Stimulated activated effector memory CD8-positive, alpha-beta T cell treated with anti-CD3 and anti-CD28 coated beads, Interleukin-12 subunit alpha, Interleukin-12 subunit beta, amount 100 ng/mL, for 72 hours (primary cell): ENCODE measurements around the gene TMED8.
A peak's percentile ranks its signal among the peaks of the same experiment; 100 is the strongest.
"Not testable (repeated sequence)": the region's sequence is repeated elsewhere in the genome, so short reads cannot be mapped to it uniquely, and the experiment has no call there.

Experiments
- ATAC-seq: fragments of 150-1000 bp; cut with Tn5 transposase; 2 replicates; pipeline ENCODE4 v1.10.0; 2021
- DNase-seq, 2 donors: peaks; one replicate each; pipeline ENCODE4 v3.0.0; 2021 to 2022; ENCODE audit warnings: low spot score in 2 of 2
- H3K27ac Mint-ChIP-seq: one replicate; pipeline ENCODE4 v1.8.0; 2022; ENCODE audit warnings: mild to moderate bottlenecking, mixed read lengths
- H3K36me3 Mint-ChIP-seq: one replicate; pipeline ENCODE4 v1.8.0; 2022; ENCODE audit warnings: mild to moderate bottlenecking, mixed read lengths
- H3K4me1 Mint-ChIP-seq: one replicate; pipeline ENCODE4 v1.8.0; 2022; ENCODE audit warnings: mixed read lengths
- H3K4me3 Mint-ChIP-seq: one replicate; pipeline ENCODE4 v1.8.0; 2022; ENCODE audit warnings: mild to moderate bottlenecking, mixed read lengths
- H3K9me3 Mint-ChIP-seq: one replicate; pipeline ENCODE4 v1.8.0; 2022; ENCODE audit warnings: mixed read lengths

The TMED8 gene

DNA sequence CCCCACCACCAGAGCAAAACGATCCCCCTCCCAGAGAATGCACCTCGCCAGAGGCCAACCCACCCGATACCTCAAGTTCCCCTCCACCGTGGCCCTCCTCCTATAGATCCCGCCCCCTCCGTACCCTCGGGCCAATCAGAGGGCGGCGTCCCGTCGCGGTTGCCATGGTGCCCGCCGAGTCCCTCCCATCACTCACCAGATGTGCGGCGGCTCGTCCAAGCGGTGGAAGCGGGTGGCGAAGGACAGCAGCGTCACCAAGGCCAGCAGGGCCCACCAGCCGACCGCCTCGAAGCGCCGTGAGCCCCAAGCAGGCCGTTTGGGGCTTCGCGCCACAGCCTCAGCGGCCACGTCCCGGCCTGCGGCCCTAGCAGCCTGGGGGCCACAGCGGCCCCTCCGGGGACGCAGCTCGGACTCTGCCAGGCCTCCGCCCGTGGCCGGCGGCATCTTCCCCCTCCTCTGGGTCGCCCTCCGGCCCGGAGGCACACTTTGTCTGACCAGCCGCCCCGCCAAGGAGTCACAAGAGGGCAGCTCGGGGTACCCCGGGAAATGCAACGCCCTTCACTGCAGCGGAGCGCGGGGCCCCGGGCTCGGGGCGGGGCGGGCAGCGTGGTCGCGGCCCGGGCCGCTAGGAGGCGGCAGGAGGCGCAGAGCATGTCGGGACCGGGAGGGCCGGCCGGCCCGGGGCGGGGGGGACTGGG, 56.5 kb downstream of the TMED8 start, which contains the start of gene POMT2:
Gene POMT2 (minus strand): TSS at position 646 of the 698 bp plus-strand sequence. CDS start 202 bp downstream, at position 444.
- Mint-ChIP-seq H3K4me1 (peaks cover 17% of the 10 kb centered on the region), H3K4me3 (peak within 1 kb of the TSS; percentile 93), H3K36me3 (no peaks in the 10 kb centered on the region), H3K9me3 (no peaks in the 10 kb centered on the region), H3K27ac (peak within 1 kb of the TSS; percentile 98)
- ATAC-seq (peak; percentile 79), DNase-seq (peak; percentile 93 to 97)

DNA sequence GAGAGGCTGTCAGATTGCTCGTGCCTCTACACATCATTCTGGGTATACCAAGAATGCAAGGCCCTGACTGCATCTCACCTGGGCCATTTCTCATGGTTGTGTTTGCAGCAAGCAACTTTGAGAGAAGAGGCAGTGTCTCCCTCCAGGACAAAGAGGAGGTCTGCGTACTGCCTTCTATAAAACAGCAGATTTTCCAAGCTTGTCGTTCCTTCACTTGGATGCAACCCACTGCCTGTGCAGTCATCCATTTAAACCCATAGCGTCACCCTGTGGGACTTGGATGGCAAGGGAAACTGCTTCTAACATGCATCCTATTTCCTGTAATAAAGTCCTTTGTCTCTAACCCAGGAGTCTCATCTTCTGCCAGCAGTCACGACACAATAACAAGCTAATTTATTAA, 57.5 kb downstream of the TMED8 start:
- DNase-seq, result no peak
- Mint-ChIP-seq H3K4me1 (peaks cover 17% of the 10 kb centered on the region), H3K9me3 (no peaks in the 10 kb centered on the region), H3K4me3 (no peak overlapping the region), H3K36me3 (no peaks in the 10 kb centered on the region), H3K27ac (no peak overlapping the region)
- ATAC-seq, result no peak

DNA sequence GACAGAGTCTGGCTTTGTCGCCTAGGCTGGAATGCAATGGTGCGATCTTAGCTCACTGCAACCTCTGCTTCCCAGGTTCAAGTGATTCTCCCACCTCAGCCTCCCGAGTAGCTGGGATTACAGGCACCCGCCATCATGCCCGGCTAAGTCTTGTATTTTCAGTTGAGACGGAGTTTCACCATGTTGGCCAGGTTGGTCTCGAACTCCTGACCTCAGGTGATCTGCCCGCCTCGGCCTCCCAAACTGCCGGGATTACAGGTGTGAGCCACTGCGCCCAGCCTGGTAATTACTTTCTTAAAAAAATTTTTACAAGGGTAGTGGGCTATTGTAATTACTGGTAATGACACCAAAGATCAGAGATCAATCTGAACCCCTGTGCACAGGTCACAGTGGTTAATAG, 58.1 kb downstream of the TMED8 start:
- H3K4me3 Mint-ChIP-seq, H3K27ac Mint-ChIP-seq, ATAC-seq: not testable (repeated sequence)

DNA sequence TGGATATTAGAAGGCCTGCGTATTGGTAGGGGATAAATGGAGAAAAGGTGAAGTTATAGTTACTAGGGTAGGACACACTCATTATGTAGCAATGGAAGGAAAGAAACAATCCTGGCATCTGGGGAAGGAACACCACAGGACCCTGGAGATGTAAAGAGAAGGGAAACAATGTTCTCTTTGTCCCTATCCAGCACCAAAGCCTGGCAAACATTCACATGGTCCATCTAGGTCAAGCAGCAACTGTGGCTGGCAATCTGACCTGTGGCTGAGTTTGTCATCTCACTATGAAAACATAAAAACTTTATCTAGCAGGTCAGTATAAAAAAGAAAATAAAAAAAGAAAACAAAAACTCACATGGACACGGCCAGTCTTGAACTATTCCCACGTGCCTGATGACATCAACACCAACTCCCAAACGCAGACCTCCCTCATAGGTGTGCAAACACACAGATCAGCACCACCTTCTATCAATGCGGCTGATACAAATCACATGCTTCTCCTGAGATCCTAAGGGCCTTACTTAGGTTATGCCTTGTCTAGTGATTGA, 58.8 kb downstream of the TMED8 start:
- H3K36me3 Mint-ChIP-seq, result no peaks in the 10 kb centered on the region
- H3K4me1 Mint-ChIP-seq, result peaks cover 17% of the 10 kb centered on the region
- no peaks in the 10 kb centered on the region for H3K9me3 Mint-ChIP-seq
- ATAC-seq, result no peak
- DNase-seq, result no peak
- no peak overlapping the region for H3K4me3 Mint-ChIP-seq
- H3K27ac Mint-ChIP-seq, result no peak overlapping the region

More for the DNA sequence above, 58.1 kb downstream of the TMED8 start:
- not testable (repeated sequence) for DNase-seq, H3K9me3 Mint-ChIP-seq, H3K36me3 Mint-ChIP-seq
- H3K4me1 Mint-ChIP-seq, result peaks cover 17% of the 10 kb centered on the region

DNA sequence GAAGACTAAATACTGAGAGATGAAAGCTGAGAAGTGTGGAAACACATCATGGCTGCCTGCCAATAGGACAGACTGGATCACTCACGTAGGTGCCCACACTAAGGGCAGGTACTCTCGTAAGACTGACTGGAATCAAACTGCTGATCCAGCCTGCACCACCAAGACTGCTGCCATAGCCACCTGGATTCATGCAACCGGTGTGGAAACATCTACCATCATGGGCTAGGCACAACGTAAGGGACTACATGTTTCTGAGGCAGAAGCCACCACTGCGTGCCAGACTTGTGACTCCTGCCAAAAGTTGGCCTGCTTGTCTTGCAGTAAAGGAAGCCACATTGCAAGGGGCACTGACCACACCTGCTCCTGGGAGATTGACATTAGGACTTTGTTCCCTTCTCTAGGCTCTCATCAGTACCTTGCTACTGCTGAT, 60.0 kb downstream of the TMED8 start:
- ATAC-seq, result no peak
- Mint-ChIP-seq H3K4me1 (peaks cover 7% of the 10 kb centered on the region), H3K4me3 (no peak overlapping the region), H3K27ac (no peak overlapping the region), H3K36me3 (no peaks in the 10 kb centered on the region), H3K9me3 (no peaks in the 10 kb centered on the region)
- no peak for DNase-seq

DNA sequence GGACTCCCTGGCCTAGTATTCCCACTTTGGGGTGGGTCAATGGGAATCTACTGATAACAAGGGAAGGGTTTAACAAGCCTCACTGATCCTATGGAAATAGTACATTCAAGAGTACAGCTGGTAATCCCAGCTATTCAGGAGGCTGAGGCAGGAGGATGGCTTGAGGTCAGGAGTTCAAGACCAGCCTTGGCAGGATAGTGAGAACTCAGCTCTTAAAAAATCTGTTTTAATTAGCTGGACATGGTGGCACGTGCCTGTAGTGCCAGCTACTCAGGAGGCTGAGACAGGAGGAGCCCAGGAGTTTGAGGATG, 60.7 kb downstream of the TMED8 start:
- peaks cover 6% of the 10 kb centered on the region for H3K4me1 Mint-ChIP-seq
- H3K27ac Mint-ChIP-seq, result no peak overlapping the region
- DNase-seq (no peak), ATAC-seq (no peak)
- H3K36me3 Mint-ChIP-seq, result no peaks in the 10 kb centered on the region
- no peak overlapping the region for H3K4me3 Mint-ChIP-seq
- no peaks in the 10 kb centered on the region for H3K9me3 Mint-ChIP-seq

DNA sequence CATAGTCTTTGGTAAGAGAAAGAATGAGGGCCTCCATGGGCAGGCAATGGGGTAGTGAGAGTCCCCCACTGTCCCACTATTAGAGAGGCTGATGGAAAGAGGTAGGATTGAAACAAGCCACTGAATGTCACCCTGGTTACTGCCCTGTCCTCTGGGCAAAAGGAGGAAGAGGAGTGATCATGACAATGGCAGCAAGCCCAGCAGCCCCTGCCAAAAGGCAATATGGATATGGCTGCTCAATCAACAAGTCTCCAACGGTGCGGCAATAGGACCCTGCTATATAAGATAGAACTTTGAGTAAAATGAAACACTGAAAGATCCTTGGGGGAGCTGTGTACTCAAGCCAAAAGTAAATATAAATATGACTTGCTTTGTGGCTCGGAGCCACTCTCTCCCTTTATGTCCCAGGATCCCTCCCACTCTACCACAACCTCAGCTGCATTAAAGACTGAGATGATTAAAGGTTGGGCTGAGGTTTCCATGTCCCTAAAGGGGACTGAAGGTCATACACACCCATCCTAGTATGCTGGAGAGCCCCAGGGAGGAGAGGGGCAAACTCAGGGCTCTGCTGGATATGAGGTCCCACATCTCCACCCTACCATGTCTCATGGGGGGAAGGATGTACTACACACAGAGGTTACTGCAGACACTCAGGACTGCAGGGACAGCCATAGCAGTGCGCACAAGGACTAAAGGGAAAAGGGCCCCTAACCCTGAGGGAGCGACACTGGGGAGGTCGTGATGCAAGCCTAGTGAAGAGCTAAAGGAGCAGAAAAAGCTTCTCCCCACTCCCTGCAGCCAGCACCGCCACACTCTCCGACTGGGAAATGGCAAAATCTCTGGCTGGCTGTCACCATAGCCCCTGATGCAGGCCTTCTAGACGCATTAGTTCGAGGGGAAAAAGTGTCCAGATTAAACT, 62.1 kb downstream of the TMED8 start:
- H3K9me3 Mint-ChIP-seq, result no peaks in the 10 kb centered on the region
- no peak overlapping the region for H3K27ac Mint-ChIP-seq
- DNase-seq, result no peak
- peaks cover under 1% of the 10 kb centered on the region for H3K4me1 Mint-ChIP-seq
- no peak overlapping the region for H3K4me3 Mint-ChIP-seq
- no peak for ATAC-seq
- no peaks in the 10 kb centered on the region for H3K36me3 Mint-ChIP-seq

DNA sequence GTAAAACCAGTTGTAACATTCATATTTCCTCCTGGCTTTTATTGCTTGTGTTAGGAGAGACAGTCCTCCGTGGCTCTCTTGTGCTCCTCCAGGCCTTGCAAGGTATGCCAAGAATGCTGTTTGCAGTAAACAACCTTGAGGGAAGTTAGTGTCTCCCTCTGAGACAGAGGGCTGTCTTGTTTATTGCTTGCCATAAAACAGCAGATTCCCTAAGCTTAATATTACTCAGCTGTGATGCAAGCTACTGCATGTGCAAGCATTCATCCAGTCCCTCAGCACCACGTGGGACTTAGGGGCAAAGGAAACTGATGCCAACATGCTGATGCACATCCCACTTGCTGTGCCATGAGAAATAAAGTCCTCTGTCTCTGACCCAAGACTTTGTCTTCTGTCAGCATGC, 62.9 kb downstream of the TMED8 start:
- DNase-seq (no peak), ATAC-seq (no peak)
- no peaks in the 10 kb centered on the region for H3K9me3 Mint-ChIP-seq
- H3K4me1 Mint-ChIP-seq, result no peaks in the 10 kb centered on the region
- no peaks in the 10 kb centered on the region for H3K36me3 Mint-ChIP-seq
- H3K4me3 Mint-ChIP-seq, result no peak overlapping the region
- H3K27ac Mint-ChIP-seq, result no peak overlapping the region

DNA sequence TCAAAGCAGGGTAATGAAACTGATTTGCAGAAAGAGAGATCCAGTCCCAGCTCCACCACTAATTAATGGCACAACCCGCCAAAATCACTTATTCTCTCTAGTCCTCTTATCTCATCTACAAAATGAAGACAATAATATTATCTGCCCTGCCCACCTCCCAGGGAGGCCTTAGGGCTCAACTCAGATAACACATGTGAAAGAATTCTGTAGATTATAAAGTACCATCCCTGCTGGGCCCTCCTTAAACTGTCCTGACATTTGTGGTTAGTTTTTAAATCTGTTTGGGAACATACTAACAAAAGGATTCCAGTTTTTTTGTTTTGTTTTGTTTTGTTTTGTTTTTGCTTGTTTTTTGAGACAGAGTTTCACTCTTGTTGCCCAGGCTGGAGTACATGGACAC, 63.5 kb downstream of the TMED8 start:
- H3K4me1 Mint-ChIP-seq, result no peaks in the 10 kb centered on the region
- H3K36me3 Mint-ChIP-seq, result no peaks in the 10 kb centered on the region
- ATAC-seq (no peak), DNase-seq (no peak)
- H3K4me3 Mint-ChIP-seq, result no peak overlapping the region
- no peaks in the 10 kb centered on the region for H3K9me3 Mint-ChIP-seq
- H3K27ac Mint-ChIP-seq, result peak overlapping the region; percentile 21

DNA sequence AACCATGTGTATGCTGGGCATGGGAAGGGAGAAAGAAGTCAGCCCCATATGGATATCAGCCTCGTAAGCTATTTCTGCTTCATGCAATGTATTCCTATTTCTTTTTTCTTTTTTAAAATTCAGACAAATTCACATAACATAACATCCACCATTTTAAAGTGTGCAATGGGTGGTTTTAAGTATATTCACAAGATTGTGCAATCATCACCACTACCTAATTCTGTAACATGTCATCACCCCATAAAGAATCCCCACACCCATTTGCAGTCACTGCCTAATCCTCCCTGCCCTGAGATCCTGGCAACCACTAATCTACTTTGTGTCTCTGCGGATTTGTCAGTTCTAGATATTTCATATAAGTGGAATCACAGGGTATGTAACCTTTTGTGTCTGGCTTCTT, 65.7 kb downstream of the TMED8 start:
- no peaks in the 10 kb centered on the region for H3K36me3 Mint-ChIP-seq
- no peak for DNase-seq
- peaks cover 8% of the 10 kb centered on the region for H3K4me1 Mint-ChIP-seq
- no peak overlapping the region for H3K27ac Mint-ChIP-seq
- no peak for ATAC-seq
- H3K4me3 Mint-ChIP-seq, result no peak overlapping the region
- no peaks in the 10 kb centered on the region for H3K9me3 Mint-ChIP-seq

DNA sequence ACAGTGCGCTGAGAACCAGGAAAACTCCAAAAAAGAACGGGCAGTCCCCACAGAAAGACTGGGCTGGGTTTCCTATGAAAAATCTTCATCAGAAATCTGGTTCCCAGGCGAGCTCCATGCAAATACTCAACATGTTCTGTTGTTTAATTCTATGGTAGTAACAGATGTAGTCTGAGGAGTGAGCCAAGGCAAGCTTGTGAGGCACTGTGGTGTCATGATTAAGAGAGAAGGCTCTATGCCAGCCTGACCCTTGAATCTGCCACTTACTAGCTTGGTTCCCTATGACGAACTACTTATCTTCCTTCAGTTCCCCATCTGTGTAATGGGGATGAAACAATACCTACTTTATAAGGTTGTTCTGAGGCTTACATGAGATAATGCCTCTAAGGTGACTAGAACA, 66.9 kb downstream of the TMED8 start:
- H3K36me3 Mint-ChIP-seq, result no peaks in the 10 kb centered on the region
- no peak for ATAC-seq
- H3K4me3 Mint-ChIP-seq, result no peak overlapping the region
- H3K4me1 Mint-ChIP-seq, result peaks cover 12% of the 10 kb centered on the region
- no peaks in the 10 kb centered on the region for H3K9me3 Mint-ChIP-seq
- no peak for DNase-seq
- H3K27ac Mint-ChIP-seq, result peak overlapping the region; percentile 64

DNA sequence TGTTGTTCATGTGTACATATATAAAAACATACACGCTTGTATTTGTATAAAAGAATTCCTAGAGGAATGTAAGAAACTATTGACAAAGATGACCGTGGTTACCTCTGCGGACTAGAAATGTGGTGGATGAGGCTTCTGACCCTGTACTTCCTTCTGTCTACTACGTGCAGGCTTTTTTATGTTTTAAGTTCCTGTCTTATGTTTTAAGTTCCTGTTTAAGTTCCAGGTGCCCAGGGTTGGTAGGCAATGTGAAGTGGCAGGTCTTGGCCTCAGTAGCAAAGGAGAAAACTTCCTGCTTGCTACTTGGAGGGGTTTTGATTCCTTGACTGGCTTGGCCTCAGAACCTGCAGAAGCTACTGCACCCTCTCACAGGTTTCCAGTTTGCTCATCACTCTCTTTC, 67.8 kb downstream of the TMED8 start:
- no peaks in the 10 kb centered on the region for H3K9me3 Mint-ChIP-seq
- DNase-seq, result no peak
- H3K36me3 Mint-ChIP-seq, result no peaks in the 10 kb centered on the region
- no peak for ATAC-seq
- peak overlapping the region; percentile 71 for H3K27ac Mint-ChIP-seq
- peaks cover 20% of the 10 kb centered on the region for H3K4me1 Mint-ChIP-seq
- no peak overlapping the region for H3K4me3 Mint-ChIP-seq

DNA sequence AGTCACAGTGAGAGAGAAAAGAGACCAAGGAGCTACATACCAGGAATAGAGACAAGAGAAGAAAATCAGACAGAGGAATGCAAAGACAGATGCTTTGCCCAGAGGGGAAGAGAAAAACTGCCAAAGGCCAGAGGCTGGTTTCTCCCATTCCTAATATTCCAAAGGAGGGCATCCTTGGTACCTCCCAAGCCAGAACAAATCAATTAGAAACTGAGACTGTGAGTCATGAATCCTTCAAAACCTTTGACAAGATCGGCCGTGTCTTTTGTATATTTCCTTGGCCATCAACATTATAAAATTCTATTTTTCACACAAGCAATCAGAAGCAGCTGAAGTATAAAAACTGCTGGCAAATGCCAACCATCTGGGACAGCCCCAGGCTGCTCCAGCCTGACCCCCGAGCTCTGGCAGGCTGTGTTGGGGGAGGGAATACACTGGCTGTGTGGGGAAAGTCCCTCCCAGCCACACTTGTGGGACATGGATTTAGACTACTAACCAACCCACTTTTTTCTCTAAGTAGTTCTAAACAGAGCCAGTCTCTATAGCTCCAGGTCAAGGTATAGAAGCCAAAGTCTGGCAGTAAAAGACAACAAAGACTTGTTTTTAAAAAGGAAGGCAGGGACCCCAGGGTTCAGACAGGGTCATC, 69.9 kb downstream of the TMED8 start:
- H3K36me3 Mint-ChIP-seq, result peaks cover 11% of the 10 kb centered on the region
- H3K27ac Mint-ChIP-seq, result no peak overlapping the region
- H3K4me1 Mint-ChIP-seq, result peaks cover 31% of the 10 kb centered on the region
- ATAC-seq (no peak), DNase-seq (no peak)
- no peaks in the 10 kb centered on the region for H3K9me3 Mint-ChIP-seq
- H3K4me3 Mint-ChIP-seq, result no peak overlapping the region

DNA sequence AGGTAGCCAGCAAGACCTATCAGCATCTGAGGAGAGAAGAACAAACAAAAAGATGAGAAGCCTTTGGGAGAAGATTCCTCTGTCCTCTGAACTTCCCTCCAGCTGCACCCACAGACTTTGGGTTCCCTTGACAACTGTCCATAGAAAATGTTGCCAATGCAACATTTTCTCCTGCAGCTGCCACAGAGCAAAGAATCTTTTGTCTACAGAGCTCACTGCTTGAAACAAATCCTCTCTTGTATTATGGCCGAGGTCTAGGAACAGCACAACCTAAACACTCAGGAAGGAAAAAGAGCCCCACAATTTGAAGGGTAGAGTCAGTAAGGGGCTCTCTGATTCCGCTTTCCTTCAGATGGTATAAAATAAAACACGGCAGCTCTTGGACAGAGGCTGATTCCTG, 70.5 kb downstream of the TMED8 start:
- H3K9me3 Mint-ChIP-seq, result no peaks in the 10 kb centered on the region
- no peak overlapping the region for H3K27ac Mint-ChIP-seq
- ATAC-seq, result no peak
- H3K4me1 Mint-ChIP-seq, result peaks cover 31% of the 10 kb centered on the region
- H3K4me3 Mint-ChIP-seq, result no peak overlapping the region
- peaks cover 11% of the 10 kb centered on the region for H3K36me3 Mint-ChIP-seq
- no peak for DNase-seq

DNA sequence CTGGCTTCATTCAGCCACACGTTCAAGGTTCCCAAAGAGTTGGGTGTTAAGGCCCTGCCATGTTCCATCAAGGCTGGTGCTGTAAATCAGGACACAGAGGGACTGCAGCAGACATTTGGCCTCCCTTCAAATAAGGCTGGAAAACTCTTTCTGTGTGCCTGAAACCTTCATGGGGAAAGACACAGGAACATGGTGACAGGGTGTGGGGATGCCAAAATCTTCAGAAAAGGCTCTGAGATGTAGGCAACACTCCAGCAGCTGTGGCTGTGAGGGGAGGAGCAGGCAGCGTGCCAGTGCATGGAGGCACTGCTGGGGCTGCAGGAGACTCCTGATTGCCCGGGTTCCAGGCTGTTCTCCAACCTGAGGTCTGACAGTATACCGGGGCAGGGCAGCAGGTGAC, 71.2 kb downstream of the TMED8 start:
- DNase-seq (no peak), ATAC-seq (no peak)
- peaks cover 31% of the 10 kb centered on the region for H3K4me1 Mint-ChIP-seq
- peaks cover 11% of the 10 kb centered on the region for H3K36me3 Mint-ChIP-seq
- no peak overlapping the region for H3K27ac Mint-ChIP-seq
- H3K9me3 Mint-ChIP-seq, result no peaks in the 10 kb centered on the region
- no peak overlapping the region for H3K4me3 Mint-ChIP-seq
